HG02981 (cell line): ENCODE data around the gene PLAA.

Experiments
- ATAC-seq: cut with Tn5 transposase; IDR thresholded peaks from one replicate; pipeline ENCODE4 v1.9.1; 2021; ENCODE audit warnings: mild to moderate bottlenecking, moderate library complexity; ENCODE audit not compliant: unreplicated experiment

PLAA gene

DNA sequence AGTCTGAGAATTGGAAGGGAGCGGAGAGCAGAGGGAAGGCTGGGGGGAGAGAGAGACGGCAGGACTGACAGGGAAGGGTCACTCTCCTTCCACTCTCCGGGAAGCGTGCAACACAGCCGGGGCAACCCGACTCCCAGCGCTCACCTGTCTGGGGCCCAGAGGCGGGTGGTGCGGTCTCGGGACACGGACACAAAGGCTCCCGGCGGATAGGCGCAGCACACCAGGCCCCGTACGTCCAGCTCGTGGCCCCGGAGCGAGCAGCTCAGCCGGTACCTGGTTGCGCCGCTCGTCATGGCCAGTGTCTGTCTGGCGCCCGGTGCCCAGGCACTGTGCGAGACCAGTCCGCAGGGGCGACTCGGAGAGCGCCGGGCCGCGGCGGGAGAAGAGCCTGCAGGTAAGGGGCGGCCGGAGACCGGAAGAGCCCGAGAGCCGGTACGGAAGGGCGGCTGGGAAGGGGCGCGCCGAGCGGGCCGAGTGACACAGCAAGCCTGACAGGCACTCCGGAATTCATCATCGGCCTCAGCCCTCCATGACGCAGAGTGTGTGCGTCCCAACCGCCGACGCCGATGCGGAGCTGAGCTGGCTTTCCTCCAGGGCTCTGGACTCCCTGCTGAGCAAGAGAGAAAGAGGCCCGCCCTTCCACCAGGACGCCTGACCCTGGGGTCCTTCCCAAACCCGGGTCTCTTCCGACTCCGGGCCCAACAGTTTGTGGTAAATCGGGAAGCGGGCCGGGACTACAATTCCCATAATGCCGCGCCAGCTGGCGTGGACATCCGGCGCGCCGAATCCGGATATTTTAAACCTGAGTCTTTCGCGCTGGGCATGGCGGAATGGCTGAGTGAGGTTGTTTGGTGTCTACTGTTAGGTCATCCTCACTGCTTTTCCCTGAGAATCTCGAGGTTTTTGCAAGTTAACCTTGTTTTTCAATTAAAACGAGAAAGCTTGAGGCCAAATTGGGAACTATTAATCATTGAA is at the start of gene PLAA:
TSS of gene PLAA (minus strand) at position 490 of the 975 bp plus-strand sequence. CDS start at position 293, 197 bp downstream.
- peak; percentile 97 for ATAC-seq

DNA sequence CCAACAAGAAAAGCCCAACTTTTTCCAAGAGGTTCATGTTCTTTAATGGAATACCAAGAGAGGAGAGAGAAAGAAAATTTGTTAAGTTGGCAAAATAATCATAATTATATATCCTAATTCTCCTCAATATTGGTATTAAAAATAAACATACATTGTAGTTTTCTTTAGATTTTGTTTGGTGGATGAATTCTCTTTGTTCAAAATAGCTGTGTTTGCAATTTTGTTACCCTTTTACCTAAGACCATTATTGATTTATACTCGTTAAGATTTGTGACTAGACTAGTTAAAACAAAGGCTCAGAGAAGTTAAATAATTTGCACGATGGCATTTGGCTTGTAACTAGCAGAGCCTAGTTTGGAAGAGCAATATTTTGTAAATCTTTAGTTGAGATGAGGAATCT is 48.8 kb upstream of the PLAA start:
- no peak for ATAC-seq

- peak; percentile 82 for ATAC-seq
These were observed 36.3 kb upstream of the PLAA start for GRCh38 chr9:26983340-26983739.

DNA sequence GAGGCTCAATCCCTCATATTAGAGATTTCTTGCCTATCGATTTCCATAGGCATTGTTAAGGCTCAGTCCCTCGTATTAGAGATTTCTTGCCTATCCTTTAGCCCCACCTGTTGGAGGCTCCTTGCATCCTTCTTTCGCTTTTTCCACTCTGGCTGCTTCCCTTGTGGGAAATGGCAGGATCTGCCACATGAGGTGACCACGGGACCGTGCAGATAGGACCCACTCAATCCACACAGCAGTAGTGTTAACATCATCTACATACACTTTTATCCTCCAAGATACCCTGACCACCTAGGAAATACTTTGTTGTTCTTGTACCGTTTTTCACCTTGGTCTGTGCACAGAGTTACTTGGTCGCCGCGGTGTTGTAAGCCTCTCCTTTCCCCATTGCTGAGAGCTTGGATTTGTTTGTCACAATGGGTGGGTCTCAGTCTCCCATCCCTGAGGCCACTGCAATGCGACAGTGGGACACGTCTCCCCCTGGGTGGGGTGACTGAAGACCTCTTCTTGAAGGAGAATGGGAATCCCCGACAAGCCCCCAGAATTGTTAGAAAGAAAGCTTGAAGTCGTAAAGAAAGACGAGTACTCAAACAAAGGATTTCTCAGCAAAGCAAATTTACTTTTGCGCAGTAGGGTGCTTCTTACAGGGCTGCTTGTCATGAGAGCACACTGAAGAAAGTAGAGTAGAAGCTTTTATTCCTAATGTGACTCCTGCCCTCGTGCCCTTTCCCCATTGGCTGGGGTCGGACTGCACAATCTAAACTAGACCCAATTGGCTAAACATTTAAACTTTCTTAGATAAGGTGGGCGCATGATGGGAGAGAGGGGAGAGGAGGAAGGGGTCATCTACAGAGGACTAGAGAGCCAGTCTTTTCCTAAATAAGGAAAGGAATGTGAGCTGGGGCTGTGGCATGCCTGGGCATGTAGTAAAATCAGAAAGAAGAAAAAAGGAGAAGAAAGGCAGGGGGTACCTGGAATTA is 29.0 kb upstream of the PLAA start:
- ATAC-seq: no peak

GRCh38 chr9:26974927-26975326 is 27.9 kb upstream of the PLAA start:
- ATAC-seq: no peak

- ATAC-seq: no peak
These were observed 26.9 kb upstream of the PLAA start for GRCh38 chr9:26973989-26974388.

- no peak for ATAC-seq
These were observed 24.7 kb upstream of the PLAA start for GRCh38 chr9:26971721-26972120.

GRCh38 chr9:26956860-26957233 is 9.8 kb upstream of the PLAA start:
- ATAC-seq: no peak

- peak; percentile 97 for ATAC-seq
These were observed 9.1 kb upstream of the PLAA start, which contains the start of gene IFT74 for GRCh38 chr9:26955921-26956859. Gene IFT74 (plus strand): TSS chr9:26956412. CDS start chr9:26961968, 5,556 bp downstream.

GRCh38 chr9:26955222-26955903 is 8.3 kb upstream of the PLAA start:
- ATAC-seq: no peak

DNA sequence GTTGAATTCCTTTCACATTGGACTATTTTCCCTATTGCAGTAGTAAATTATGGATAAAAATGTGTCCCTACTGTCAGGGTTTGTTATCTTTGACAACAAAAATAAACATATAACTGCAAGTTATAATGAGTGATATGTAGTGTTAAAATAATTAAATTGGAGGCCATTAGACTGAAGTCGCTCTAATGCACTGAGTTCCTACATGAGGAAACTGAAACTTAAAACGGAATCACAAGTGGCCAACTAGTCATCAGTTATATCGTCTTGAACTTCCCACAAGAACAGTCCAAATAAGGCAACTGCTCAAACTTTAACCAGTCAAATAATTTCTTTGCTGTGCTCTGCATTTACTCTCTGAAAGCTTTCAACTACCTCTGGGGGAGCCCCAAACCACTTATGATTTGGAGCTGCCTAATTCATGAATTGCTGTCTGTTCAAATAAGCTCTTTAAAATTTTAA is 7.0 kb upstream of the PLAA start:
- ATAC-seq: peak; percentile 37

GRCh38 chr9:26951794-26952193 is 4.8 kb upstream of the PLAA start:
- ATAC-seq: no peak

- no peak for ATAC-seq
These were observed 3.5 kb upstream of the PLAA start for GRCh38 chr9:26950521-26950920.

- no peak for ATAC-seq
These were observed 2.6 kb upstream of the PLAA start for GRCh38 chr9:26949637-26950069.

DNA sequence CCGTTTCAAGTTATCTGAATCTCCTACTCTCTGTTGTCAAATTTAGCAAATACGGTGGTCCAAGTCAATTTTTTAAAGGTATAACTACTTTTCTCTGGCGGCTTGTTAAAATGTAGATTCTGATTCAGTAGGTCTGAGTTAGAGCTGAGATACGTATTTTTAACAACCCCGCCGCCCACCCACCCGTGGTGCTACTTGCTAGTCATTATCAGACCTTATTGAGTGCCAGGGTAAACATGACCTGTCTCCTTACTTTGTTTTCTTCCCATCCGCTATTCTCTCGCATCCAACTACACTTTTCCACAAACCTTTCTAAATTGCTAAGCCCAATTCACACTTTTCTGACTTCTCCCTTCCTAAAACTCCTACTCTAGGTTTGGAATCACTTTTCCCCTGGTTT is 694 bp upstream of the PLAA start:
- ATAC-seq: no peak

- no peak for ATAC-seq
These were observed 1.5 kb downstream of the PLAA start for GRCh38 chr9:26945591-26945990.

- ATAC-seq: no peak
These were observed 6.3 kb downstream of the PLAA start for GRCh38 chr9:26940779-26941178.

DNA sequence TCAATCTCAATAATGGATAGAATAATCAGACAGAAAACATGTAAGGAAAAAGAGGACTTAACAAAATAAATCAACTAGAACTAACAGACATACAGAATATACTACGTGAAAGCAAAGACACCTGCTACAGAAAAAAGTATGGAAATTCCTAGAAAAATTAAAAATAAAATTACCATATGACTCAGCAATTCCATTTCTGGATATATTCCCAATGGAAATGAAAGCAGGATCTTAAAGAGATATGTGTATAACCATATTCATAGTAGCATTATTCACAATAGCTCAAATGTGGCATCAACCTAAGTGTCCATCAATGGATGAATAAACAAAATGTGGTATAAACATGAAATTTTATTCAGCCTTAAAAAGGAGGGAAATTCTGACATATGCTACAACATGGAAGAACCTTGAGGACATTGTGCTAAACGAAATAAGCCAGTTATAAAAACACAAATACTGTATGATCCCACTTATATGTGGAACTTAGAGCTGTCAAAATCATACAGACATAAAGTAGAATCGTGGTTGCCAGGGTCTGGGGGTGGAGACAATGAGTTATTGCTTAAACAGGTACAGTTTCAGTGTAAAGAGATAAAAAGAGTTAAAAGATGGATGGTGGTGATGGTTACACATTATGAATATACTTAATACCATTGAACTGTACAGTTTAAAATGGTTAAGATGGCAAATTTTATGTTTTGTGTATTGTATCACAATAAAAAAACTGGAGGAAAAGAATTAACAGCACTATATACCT is 6.9 kb downstream of the PLAA start:
- ATAC-seq: no peak
